Measurements from ENCODE around the gene PRUNE2.

GRCh38 chr9:76691517-76692313, 214.2 kb downstream of the PRUNE2 start:
- TF ChIP-seq CTCF (IDR thresholded peaks at IDR 0.05; ENCODE audit: low read depth, low read length, missing input control) (no peak), RAD21 (IDR thresholded peaks at IDR 0.05) (no peak)
